ENCODE measurements around the gene OR4K2.
A peak's percentile ranks its signal among the peaks of the same experiment; 100 is the strongest.
"Not testable (repeated sequence)": the region's sequence is repeated elsewhere in the genome, so short reads cannot be mapped to it uniquely, and the experiment has no call there.

The OR4K2 gene

GRCh38 chr14:19874842-19875241 is at the start of gene OR4K2:
TSS of gene OR4K2 (plus strand) at chr14:19875142. CDS start at chr14:19876268, 1,126 bp downstream.
- no peak for TF ChIP-seq JUND (IDR thresholded peaks at IDR 0.05; ENCODE audit: low read depth)
- in situ Hi-C loops (cut with HindIII; ENCODE audit: low pct_unique_long_range_greater_than_20kb, low sequenced_read_pairs) = no loop called here
- no peak for DNase-seq (ENCODE audit: low read depth in 1 of 2, low spot score in 1 of 2)

GRCh38 chr14:19827626-19828244 is 47.2 kb upstream of the OR4K2 start:
- DNase-seq (ENCODE audit: low read depth in 1 of 2, low spot score in 1 of 2); in situ Hi-C loops (cut with HindIII; ENCODE audit: low pct_unique_long_range_greater_than_20kb, low sequenced_read_pairs): not testable (repeated sequence)

GRCh38 chr14:19828314-19828713 is 46.6 kb upstream of the OR4K2 start:
- in situ Hi-C loops (cut with HindIII; ENCODE audit: low pct_unique_long_range_greater_than_20kb, low sequenced_read_pairs) = no loop called here
- no peak for TF ChIP-seq JUND (IDR thresholded peaks at IDR 0.05; ENCODE audit: low read depth)
- DNase-seq (ENCODE audit: low read depth in 1 of 2, low spot score in 1 of 2) = no peak

- DNase-seq (ENCODE audit: low read depth in 1 of 2, low spot score in 1 of 2); in situ Hi-C loops (cut with HindIII; ENCODE audit: low pct_unique_long_range_greater_than_20kb, low sequenced_read_pairs): not testable (repeated sequence)
Measured at GRCh38 chr14:19834203-19834848, 40.6 kb upstream of the OR4K2 start.

- in situ Hi-C loops (cut with HindIII; ENCODE audit: low pct_unique_long_range_greater_than_20kb, low sequenced_read_pairs) = no loop called here
- TF ChIP-seq JUND (IDR thresholded peaks at IDR 0.05; ENCODE audit: low read depth) = no peak
- no peak for DNase-seq (ENCODE audit: low read depth in 1 of 2, low spot score in 1 of 2)
Measured at GRCh38 chr14:19838433-19838832, 36.5 kb upstream of the OR4K2 start.

- no peak for DNase-seq (ENCODE audit: low read depth in 1 of 2, low spot score in 1 of 2)
- in situ Hi-C loops (cut with HindIII; ENCODE audit: low pct_unique_long_range_greater_than_20kb, low sequenced_read_pairs) = no loop called here
- no peak for TF ChIP-seq JUND (IDR thresholded peaks at IDR 0.05; ENCODE audit: low read depth)
Measured at GRCh38 chr14:19851365-19851764, 23.6 kb upstream of the OR4K2 start.

- in situ Hi-C loops (cut with HindIII; ENCODE audit: low pct_unique_long_range_greater_than_20kb, low sequenced_read_pairs); DNase-seq (ENCODE audit: low read depth in 1 of 2, low spot score in 1 of 2): not testable (repeated sequence)
Measured at GRCh38 chr14:19866061-19866669, 8.8 kb upstream of the OR4K2 start.

GRCh38 chr14:19873178-19873577 is 1.8 kb upstream of the OR4K2 start:
- TF ChIP-seq JUND (IDR thresholded peaks at IDR 0.05; ENCODE audit: low read depth) = no peak
- peak; percentile 2 to 11 for DNase-seq (ENCODE audit: low read depth in 1 of 2, low spot score in 1 of 2)
- in situ Hi-C loops (cut with HindIII; ENCODE audit: low pct_unique_long_range_greater_than_20kb, low sequenced_read_pairs) = no loop called here

- no peak for TF ChIP-seq JUND (IDR thresholded peaks at IDR 0.05; ENCODE audit: low read depth)
- DNase-seq (ENCODE audit: low read depth in 1 of 2, low spot score in 1 of 2) = peak in 1 of 2 experiments; percentile 17
- in situ Hi-C loops (cut with HindIII; ENCODE audit: low pct_unique_long_range_greater_than_20kb, low sequenced_read_pairs) = no loop called here
Measured at GRCh38 chr14:19878029-19878642, 3.2 kb downstream of the OR4K2 start.

- no peak for TF ChIP-seq JUND (IDR thresholded peaks at IDR 0.05; ENCODE audit: low read depth)
- in situ Hi-C loops (cut with HindIII; ENCODE audit: low pct_unique_long_range_greater_than_20kb, low sequenced_read_pairs) = no loop called here
- DNase-seq (ENCODE audit: low read depth in 1 of 2, low spot score in 1 of 2) = no peak
Measured at GRCh38 chr14:19895282-19895681, 20.3 kb downstream of the OR4K2 start.

GRCh38 chr14:19900999-19901398 is 26.1 kb downstream of the OR4K2 start:
- in situ Hi-C loops (cut with HindIII; ENCODE audit: low pct_unique_long_range_greater_than_20kb, low sequenced_read_pairs) = no loop called here
- DNase-seq (ENCODE audit: low read depth in 1 of 2, low spot score in 1 of 2) = no peak
- TF ChIP-seq JUND (IDR thresholded peaks at IDR 0.05; ENCODE audit: low read depth) = no peak

GRCh38 chr14:19902409-19902808 is 27.5 kb downstream of the OR4K2 start:
- in situ Hi-C loops (cut with HindIII; ENCODE audit: low pct_unique_long_range_greater_than_20kb, low sequenced_read_pairs) = no loop called here
- no peak for TF ChIP-seq JUND (IDR thresholded peaks at IDR 0.05; ENCODE audit: low read depth)
- DNase-seq (ENCODE audit: low read depth in 1 of 2, low spot score in 1 of 2) = no peak

- TF ChIP-seq JUND (IDR thresholded peaks at IDR 0.05; ENCODE audit: low read depth) = no peak
- no peak for DNase-seq (ENCODE audit: low read depth in 1 of 2, low spot score in 1 of 2)
- in situ Hi-C loops (cut with HindIII; ENCODE audit: low pct_unique_long_range_greater_than_20kb, low sequenced_read_pairs) = no loop called here
Measured at GRCh38 chr14:19906665-19907064, 31.7 kb downstream of the OR4K2 start.

All from T47D (cell line).